Kidney (tissue), 14 donors: ENCODE data around the gene SLC6A17. TPM values are rescaled to one million over a fixed set of nuclear protein-coding genes. Genes with fewer than 3 reads are reported as not detected.

Experiments used
- DNase-seq, 5 donors: peaks; one replicate each; pipeline ENCODE4 v3.0.0-alpha.2; 2013 to 2020
- FAIRE-seq: peaks from 2 replicates; lab custom pipeline; 2012; peaks lifted over from hg19 to GRCh38; lab: Jason Lieb, UNC
- H3K27ac ChIP-seq, 2 donors: one replicate each; pipeline ENCODE4 v1.7.0; 2013; ENCODE audit warnings: low read depth in 2 of 2, low read length in 2 of 2, inconsistent platforms in 1 of 2
- H3K27me3 ChIP-seq: one replicate; pipeline ENCODE4 v1.7.1; 2013; ENCODE audit warnings: low read length, inconsistent platforms; ENCODE audit not compliant: control insufficient read depth, insufficient read depth
- H3K36me3 ChIP-seq, 3 donors: one replicate each; pipeline versions ENCODE4 v1.7.0 to v1.7.1; 2013; ENCODE audit warnings: low read length in 3 of 3, control low read depth in 1 of 3, inconsistent platforms in 1 of 3; ENCODE audit not compliant: insufficient read depth in 3 of 3, control insufficient read depth in 2 of 3
- H3K4me1 ChIP-seq, 3 donors: one replicate each; pipeline versions ENCODE4 v1.7.0 to v1.7.1; 2013; ENCODE audit warnings: low read length in 3 of 3, inconsistent platforms in 1 of 3, low read depth in 1 of 3; ENCODE audit not compliant: control insufficient read depth in 2 of 3, insufficient read depth in 2 of 3
- H3K4me3 ChIP-seq, 3 donors: one replicate each; pipeline versions ENCODE4 v1.7.0 to v1.8.1; 2013; ENCODE audit warnings: low read length in 3 of 3, control low read depth in 1 of 3, inconsistent platforms in 1 of 3
- H3K9ac ChIP-seq, 3 donors: one replicate each; pipeline versions ENCODE4 v1.7.0 to v1.7.1; 2013; ENCODE audit warnings: low read length in 3 of 3, control low read depth in 1 of 3, inconsistent platforms in 1 of 3
- H3K9me3 ChIP-seq, 3 donors: one replicate each; pipeline versions ENCODE4 v1.7.0 to v1.7.1; 2013; ENCODE audit warnings: low read length in 3 of 3, control low read depth in 1 of 3, inconsistent platforms in 1 of 3; ENCODE audit not compliant: control insufficient read depth in 2 of 3, insufficient read depth in 1 of 3
- intact Hi-C: fragments of 100-400 bp; cut with DNase I; formaldehyde crosslinking; loops from one replicate; pipeline ENCODE4 v1.11.1; 2022
- polyA plus RNA-seq: library from polyadenylated mRNA; stranded (reverse); fragments of 350-450 nt; fragmentation: Illumina TruSeq; extraction: RNeasy Lipid Tissue Mini Kit (QIAGEN cat#74804); gene quantifications from one replicate; pipeline ENCODE4 v1.2.3, GENCODE V29; 2014; ENCODE audit warnings: low read depth, low replicate concordance; ENCODE audit not compliant: insufficient read depth
- total RNA-seq: library from RNA; stranded (reverse); fragmentation: NEBNext Ultra II Directional; extraction: Animal tissue kit (Norgen Biotek cat#: 25700); gene quantifications from one replicate; pipeline ENCODE4 v1.2.1, GENCODE V29; 2021
- TF ChIP-seq, protein P1 (sequence below): IDR thresholded peaks from 3 replicates; pipeline ENCODE4 v1.5.1; 2012; ENCODE audit warnings: mild to moderate bottlenecking, moderate library complexity, borderline replicate concordance; ENCODE audit not compliant: insufficient read depth; ENCODE audit errors: extremely low read depth
- donor health status: control.
- donor health status: control.
- donor health status: control.
- donor health status: control.
- donor health status: control.
- donor health status: DM: yes; HTN: yes; CAD: no.
- donor health status: Normal renal cell carcinoma (clear cell type).

Gene SLC6A17
- total and polyA plus RNA-seq, 2 donors from 2014 or later = 1.7 to 2.3 TPM

DNA sequence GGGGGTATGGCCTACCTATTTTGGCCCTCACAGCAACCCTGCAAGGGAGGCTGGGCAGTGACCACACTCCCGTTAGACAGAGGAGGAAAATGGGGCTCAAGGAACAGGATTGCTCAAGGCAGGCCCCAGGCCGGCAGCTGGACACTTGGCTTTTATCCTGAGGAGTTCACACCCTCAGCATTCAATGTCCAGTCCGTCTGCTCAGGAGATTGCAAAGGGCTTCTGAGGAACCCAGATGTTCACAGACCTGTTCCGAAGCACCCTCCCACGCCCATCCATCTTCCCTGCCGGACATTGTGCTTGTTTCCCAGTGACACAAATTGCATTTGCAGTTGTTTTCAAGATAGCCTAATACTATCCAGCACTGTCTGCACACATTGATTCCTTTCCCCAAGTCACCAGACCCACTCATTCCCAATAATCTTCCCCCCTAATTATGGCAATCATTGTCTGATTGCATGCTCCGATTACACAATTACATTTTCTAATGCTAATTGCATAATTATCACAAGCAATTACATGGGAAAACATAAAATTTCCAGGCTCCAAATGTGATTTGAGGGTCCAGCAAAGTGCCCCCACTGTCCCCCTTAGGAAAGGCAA, 42.3 kb upstream of the SLC6A17 start:
- H3K27me3 ChIP-seq = peaks cover 8% of the 10 kb centered on the region
- no peak overlapping the region for H3K27ac ChIP-seq
- no peaks in the 10 kb centered on the region for H3K36me3 ChIP-seq
- H3K9ac ChIP-seq = no peak overlapping the region
- DNase-seq (no peak), FAIRE-seq (no peak)
- no peak overlapping the region for H3K4me3 ChIP-seq
- H3K4me1 ChIP-seq = no peaks in the 10 kb centered on the region
- TF ChIP-seq, protein P1, sequence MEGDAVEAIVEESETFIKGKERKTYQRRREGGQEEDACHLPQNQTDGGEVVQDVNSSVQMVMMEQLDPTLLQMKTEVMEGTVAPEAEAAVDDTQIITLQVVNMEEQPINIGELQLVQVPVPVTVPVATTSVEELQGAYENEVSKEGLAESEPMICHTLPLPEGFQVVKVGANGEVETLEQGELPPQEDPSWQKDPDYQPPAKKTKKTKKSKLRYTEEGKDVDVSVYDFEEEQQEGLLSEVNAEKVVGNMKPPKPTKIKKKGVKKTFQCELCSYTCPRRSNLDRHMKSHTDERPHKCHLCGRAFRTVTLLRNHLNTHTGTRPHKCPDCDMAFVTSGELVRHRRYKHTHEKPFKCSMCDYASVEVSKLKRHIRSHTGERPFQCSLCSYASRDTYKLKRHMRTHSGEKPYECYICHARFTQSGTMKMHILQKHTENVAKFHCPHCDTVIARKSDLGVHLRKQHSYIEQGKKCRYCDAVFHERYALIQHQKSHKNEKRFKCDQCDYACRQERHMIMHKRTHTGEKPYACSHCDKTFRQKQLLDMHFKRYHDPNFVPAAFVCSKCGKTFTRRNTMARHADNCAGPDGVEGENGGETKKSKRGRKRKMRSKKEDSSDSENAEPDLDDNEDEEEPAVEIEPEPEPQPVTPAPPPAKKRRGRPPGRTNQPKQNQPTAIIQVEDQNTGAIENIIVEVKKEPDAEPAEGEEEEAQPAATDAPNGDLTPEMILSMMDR = no peak
- intact Hi-C loops = loop anchor here (10.0 kb wide), 1 partner anchor 53 kb away; no protein-coding TSS in a partner anchor
- H3K9me3 ChIP-seq = no peaks in the 10 kb centered on the region

DNA sequence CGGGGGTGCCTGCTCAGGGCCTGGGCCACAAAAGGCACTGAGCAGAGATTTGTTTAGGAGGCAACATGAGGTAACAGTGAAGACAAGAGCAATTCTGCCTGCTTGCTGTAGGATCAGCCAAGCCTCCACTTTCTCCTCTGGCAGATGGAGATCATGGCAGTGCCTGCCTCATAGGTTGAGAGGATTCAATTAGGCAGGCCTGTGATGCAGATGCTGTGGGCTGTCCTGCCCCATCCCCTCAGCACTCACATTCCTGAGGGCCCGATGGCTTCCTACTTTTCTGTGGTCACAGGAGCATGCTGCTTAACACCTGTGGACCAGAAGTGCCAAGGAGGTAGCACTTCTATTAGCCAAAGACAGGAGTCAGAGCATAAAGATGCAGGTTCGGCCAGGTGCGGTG, 39.2 kb upstream of the SLC6A17 start:
- TF ChIP-seq, protein P1 = no peak
- no peak overlapping the region for H3K4me3 ChIP-seq
- no peaks in the 10 kb centered on the region for H3K4me1 ChIP-seq
- H3K9me3 ChIP-seq = no peaks in the 10 kb centered on the region
- intact Hi-C loops = no loop called here
- no peaks in the 10 kb centered on the region for H3K36me3 ChIP-seq
- FAIRE-seq (no peak), DNase-seq (no peak)
- no peak overlapping the region for H3K9ac ChIP-seq
- peaks cover 8% of the 10 kb centered on the region for H3K27me3 ChIP-seq
- no peak overlapping the region for H3K27ac ChIP-seq

DNA sequence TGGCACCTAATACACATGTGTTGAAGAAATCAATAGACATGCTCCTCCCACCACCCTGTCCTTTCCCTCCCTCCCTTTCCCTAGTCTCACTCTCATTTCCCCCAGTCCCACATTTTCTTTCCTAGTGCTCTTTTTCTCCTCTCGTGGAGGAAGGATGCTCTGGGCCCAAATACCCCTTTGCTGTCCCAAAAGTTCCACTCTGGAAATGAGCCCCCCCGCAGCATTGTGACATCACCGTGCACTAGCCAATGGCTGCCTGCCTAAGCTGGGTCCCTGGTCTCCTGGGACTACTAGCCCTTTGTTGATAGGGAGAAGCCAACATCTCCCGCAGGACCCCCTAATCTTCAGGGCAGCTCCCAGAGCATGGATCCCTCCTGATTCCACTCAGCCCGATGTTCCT, 38.2 kb upstream of the SLC6A17 start, which contains the start of gene UBL4B:
Gene UBL4B, plus strand, starts transcription at position 301 of the 400 bp plus-strand sequence. Its CDS starts 92 bp downstream, at position 393.
- Histone ChIP-seq H3K27me3 (peaks cover 8% of the 10 kb centered on the region), H3K4me1 (no peaks in the 10 kb centered on the region), H3K36me3 (no peaks in the 10 kb centered on the region), H3K9me3 (no peaks in the 10 kb centered on the region), H3K9ac (no peak within 1 kb of the TSS), H3K4me3 (no peak within 1 kb of the TSS), H3K27ac (no peak within 1 kb of the TSS)
- intact Hi-C loops = no loop called here
- no peak for DNase-seq
- FAIRE-seq = no peak
- TF ChIP-seq, protein P1 = no peak
